Fibroblast of the aortic adventitia (primary cell): Measurements from ENCODE around the gene NIFK. TPM values are rescaled to one million over a fixed set of nuclear protein-coding genes. Genes with fewer than 3 reads are reported as not detected.
"Not testable (repeated sequence)": the region's sequence is repeated elsewhere in the genome, so short reads cannot be mapped to it uniquely, and the experiment has no call there.

ENCODE experiments used
- DNase-seq: peaks from one replicate; pipeline ENCODE4 v3.0.0-alpha.2; 2010; ENCODE audit warnings: low read depth
- H3K4me3 ChIP-seq: 2 replicates; pipeline ENCODE4 v1.5.1; 2011; ENCODE audit warnings: low read depth, mild to moderate bottlenecking, control low read depth, low read length, moderate library complexity
- CTCF ChIP-seq: IDR thresholded peaks from 2 replicates; pipeline ENCODE4 v1.5.1; 2011; ENCODE audit warnings: mild to moderate bottlenecking, low read length, control low read depth, inconsistent platforms; ENCODE audit not compliant: insufficient read depth
- total RNA-seq: library from RNA; depleted of rRNA; stranded (reverse); fragments of >200 nt; gene quantifications from 2 replicates; pipeline ENCODE4 v1.2.3, GENCODE V29; 2012; ENCODE audit warnings: low replicate concordance

NIFK gene
- total RNA-seq, 1 donor, result 49.5 TPM

DNA sequence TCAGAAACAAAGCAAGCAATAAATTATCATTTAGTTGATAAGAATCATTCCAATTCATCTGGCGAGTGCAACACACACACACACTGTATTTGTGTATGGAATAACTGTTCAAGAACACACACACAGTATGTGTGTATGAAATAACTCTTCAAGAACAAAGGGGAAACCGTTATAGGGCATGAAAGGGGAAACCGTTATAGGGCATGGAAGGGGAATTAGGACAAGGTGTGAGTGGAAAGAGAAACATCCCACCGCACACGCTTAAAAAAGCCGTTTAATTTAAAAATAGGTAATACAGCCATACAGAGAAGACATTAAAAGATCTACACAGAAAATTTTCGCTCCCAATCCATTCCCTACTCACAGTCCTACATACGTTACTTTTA lies 18.2 kb upstream of the NIFK start:
- H3K4me3 ChIP-seq, result peak overlapping the region; percentile 81
- DNase-seq, result no peak
- TF ChIP-seq CTCF, result no peak

DNA sequence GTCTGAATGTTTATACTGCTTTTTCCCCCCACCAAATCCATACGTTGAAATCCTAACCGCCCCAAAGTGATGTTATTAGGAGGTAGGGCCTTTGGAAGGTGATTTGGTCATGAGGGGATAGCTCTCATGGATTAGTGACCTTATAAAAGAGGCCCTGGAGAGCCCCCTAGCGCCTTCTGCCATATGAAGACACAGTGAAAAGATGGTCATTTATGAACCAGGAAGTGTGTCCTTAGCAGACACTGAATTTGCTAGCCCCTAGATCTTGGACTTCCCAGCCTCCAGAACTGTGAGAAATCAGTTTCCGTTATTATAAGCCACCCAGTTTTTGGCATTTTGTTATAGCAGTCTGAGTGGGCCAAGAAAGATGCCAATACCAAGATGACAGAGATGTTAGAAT lies 11.5 kb upstream of the NIFK start:
- no peak overlapping the region for H3K4me3 ChIP-seq
- DNase-seq, result peak; percentile 57
- peak; percentile 50 for TF ChIP-seq CTCF

DNA sequence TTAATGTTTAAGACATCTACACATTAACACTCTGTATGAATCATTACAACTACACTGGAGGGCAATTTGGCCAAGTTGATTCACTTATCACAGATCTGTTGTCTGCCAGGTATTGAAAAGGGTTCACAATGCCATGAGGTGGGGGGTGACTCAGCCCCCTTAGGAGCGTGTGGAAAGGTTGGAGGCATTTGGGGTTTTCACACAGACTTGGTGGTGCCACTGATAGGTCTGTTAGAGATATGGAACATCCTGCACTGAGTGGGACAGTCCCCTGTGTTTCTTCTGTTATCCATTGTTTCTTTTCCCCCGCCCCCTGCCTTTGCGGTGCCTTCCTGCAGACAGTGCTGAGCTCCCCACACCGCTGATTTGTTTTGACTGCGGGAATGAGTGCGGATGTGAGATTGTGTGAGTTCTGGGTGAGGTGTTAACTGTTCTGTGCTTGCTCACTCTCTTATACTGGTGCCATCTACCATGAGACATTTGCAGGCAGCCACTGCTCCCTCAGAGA lies 9.4 kb upstream of the NIFK start:
- H3K4me3 ChIP-seq, result no peak overlapping the region
- no peak for DNase-seq
- TF ChIP-seq CTCF, result no peak

GRCh38 chr2:121741450-121741849 lies 4.8 kb upstream of the NIFK start:
- no peak overlapping the region for H3K4me3 ChIP-seq
- no peak for DNase-seq
- no peak for TF ChIP-seq CTCF

DNA sequence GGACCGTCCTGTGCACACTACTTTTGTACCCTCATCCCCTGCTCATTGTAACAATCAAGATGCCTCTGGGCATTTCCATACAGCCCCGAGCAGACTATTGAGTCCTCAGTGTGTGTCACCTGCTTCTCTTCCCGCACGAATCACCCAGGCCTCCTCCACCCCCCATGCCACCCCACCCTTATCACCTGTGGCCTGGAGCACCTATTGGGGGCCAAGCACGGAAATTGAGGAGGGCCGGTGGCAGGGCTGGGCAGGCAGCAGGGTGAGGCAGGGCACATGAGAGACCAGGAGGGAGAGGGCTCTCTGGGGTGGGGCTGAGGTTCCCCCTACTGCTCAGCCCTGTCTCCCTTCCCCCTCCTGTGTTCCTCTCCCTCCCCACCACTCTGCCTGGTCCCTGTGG lies 4.3 kb upstream of the NIFK start:
- no peak overlapping the region for H3K4me3 ChIP-seq
- no peak for DNase-seq
- no peak for TF ChIP-seq CTCF

DNA sequence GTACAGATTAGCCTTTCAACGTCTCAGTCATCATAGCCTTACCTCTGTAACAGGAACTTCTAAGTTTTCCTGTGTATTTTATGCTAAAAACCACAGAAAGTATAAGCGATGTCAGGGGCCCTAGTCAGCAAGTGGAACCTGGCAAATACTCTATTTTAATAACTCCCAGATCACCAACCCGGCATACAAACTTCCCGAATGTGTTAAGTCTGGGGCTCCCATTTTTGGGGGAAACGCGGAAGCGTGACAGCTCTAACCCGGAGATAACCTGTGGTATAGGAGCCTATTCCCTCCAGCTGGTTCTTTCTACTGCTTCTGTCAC lies 574 bp downstream of the NIFK start:
- H3K4me3 ChIP-seq, result peak overlapping the region; percentile 79
- TF ChIP-seq CTCF, result no peak
- DNase-seq, result peak; percentile 2

GRCh38 chr2:121735518-121736074 lies 1.1 kb downstream of the NIFK start:
- peak; percentile 42 for DNase-seq
- no peak for TF ChIP-seq CTCF
- H3K4me3 ChIP-seq, result peak overlapping the region; percentile 79

- H3K4me3 ChIP-seq, DNase-seq: not testable (repeated sequence)
These were observed 2.1 kb downstream of the NIFK start for GRCh38 chr2:121734544-121734943.
